Cerebellar nuclear complex (tissue), 1 donor: Measurements from ENCODE around the gene PET100.

Experiments used
- DNase-seq, 2 experiments: peaks; one replicate each; lab custom pipeline; 2025; lab: John Stamatoyannopoulos, UW

PET100 gene, protein sequence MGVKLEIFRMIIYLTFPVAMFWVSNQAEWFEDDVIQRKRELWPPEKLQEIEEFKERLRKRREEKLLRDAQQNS

DNA sequence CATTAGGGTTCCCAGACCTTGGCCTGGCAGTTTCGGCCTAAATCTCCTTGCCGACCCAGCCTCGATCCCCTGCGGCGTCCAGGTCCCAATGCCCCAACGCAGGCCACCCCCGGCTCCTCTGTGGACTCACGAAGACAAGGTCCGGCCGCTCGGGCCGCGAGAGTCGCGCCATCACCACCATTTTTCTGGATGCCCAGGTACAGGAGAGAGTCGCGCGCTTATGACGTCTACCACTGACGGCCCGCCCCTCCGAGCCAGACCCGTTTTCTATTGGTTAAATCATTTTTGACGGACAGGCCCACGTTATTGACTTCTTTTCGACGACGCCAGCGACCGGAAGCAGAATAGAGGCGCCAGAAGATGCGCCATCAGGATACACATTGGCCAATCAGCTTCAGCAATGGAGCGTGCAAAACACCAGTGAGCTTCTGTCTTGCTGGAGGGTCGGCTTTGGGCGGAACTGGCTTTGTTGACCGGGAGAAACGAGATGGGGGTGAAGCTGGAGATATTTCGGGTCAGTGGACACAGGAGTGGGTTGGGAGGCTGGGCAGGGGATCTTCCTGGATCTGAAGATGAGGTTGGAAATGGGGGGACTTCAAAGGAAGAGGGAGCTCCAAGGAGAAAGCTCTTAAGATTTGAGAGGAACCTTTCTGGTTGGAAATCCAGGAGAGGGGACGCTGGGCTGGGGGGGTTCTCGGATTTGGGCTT is at the start of gene PET100, which contains the start of gene XAB2:
PET100 (plus strand) TSS at position 447 of the 708 bp plus-strand sequence; CDS start at position 488, 41 bp downstream.
XAB2 (minus strand) TSS at position 199 of the 708 bp plus-strand sequence; CDS start at position 181, 18 bp downstream.
- DNase-seq: peak; percentile 98 to 99

DNA sequence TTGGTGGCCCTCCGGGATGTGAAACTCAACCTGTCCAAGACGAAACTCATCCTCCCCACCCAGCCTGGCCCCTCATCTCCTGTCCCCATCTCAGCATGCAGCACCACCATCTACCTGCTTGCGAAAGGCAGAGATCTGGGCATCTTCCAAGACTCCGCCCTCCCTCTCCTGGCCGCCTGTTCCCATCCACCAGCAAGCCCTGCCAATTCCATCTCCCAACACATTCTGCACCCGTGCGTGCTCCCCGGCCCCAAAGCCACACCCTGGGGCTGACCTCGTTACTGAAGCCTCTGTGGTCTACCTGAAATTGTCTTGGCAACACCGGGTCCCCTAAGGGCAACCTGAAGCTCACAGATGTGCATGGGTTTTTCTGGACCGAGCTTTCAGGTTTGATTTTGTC is 47.1 kb upstream of the PET100 start:
- no peak for DNase-seq

DNA sequence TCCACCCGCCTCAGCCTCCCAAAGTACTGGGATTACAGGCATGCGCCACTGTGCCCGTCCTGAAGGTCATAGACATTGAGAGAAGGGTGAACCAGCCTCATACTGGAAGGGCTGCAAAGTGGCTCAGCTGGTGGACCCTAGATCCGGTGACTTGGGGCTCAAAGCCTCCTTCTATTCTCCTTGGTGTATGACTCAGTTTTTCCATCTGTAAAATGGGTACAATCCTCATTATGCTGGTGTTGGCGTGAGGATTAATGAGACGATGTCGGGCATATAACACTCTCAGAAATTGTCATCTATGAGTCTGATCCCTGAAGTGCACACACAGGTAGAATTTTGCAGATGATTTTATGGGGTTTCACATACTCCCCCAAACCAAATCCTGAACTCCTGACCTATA is 39.8 kb upstream of the PET100 start:
- DNase-seq: no peak

DNA sequence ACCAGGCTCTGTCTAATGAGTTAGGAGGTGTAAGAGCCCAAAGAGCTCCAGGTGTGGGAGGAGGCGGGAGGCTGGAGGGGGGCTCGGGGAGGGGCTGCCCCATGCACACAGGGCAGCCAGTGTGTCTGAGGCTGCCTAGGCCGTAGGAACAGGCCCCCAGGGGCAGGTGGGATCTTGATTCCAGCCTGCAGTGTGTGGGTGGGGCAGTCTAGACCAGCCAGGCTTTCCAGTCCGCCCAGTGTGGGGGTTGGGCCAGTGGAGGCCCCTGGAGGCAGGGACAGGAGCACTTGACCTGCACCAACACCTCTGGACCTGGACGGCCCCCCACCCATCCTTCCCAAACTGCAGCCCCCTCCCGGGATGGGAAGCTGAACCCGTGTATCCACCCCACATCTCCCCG is 39.3 kb upstream of the PET100 start:
- no peak for DNase-seq

DNA sequence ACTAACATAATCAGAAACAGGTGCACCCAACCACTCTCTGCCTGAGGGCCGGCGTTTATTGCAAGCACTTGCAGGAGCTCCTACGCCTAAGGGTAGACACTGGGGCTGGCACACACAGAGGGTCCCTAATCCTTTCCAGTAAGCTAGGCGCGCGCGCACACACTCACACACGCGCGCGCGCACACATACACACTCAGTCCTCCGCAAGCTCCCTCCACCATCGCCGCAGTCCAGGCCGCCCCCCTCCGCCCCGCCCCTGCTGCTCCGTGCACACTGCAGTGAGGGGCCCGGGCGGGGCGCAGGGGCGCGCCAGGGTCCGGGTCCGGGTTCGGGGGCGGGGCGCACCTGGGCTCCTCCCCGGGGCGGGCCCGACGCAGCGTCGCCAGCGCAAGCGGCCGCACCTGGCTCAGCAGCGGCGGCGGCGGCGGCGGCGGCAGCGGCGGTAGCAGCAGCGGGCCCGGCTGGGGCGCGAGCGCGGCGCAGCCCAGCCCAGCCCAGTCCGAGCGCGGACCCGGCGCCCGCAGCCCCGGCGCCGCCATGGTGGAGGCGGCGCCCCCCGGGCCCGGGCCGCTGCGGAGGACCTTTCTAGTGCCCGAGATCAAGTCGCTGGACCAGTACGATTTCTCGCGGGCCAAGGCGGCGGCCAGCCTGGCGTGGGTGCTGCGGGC is 34.0 kb upstream of the PET100 start, which contains the start of gene CAMSAP3:
CAMSAP3 (plus strand) TSS at position 398 of the 668 bp plus-strand sequence; CDS start at position 538, 140 bp downstream.
- no peak for DNase-seq

DNA sequence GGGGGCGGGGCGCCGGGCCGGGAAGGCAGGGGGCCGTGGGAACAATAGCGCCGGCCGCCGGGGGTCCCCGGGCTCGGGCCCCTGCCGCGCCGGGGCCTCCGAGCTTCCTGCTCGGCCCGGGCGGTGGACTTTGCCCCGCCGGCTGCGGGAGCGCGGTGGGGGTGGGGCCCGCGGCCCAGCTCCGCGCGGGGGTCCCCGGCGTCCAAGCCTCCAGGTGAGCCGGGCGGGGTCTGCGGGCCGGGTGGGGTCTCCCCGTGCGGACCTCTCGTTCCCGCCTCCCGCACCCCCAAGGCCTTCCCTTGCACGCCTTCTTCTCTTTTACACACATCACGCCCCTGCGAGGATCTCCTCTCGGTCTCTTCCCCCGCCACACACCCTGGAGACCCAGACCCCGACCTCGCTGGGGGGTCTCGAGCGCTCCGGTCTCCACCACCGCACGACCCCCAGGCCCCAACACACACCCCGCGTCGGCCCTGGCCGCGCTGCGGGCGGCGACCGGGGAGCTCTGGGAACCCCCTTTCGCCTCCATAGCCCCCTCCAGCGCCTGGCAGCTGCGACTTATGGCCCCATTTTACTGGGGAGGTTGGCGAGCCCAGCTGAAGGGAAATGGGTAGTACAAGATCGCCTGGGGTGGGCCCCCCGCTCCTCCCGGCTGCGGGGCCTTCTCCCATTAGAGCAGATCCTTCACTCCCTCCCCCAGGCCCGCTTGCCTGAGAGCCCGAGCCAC is 33.2 kb upstream of the PET100 start:
- no peak for DNase-seq

DNA sequence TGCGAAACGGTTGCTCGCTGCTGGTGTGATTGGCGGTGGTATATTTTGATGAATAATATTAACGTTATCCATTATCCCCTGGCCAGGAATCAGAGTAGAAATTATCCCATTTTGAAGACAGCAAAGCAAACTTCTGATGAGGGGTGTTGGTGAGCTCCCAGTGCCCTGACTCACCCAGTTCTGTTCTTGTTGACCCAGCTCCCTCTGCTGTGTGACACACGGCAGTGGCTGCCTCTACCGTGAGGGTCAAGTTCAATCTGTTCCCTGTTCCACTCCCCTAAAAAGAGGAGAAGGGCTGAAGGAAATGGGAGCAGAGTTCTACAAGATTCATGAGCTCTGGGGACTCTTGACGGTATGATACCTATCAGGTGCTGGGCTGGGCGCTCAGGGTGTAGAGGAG is 31.9 kb upstream of the PET100 start:
- no peak for DNase-seq

DNA sequence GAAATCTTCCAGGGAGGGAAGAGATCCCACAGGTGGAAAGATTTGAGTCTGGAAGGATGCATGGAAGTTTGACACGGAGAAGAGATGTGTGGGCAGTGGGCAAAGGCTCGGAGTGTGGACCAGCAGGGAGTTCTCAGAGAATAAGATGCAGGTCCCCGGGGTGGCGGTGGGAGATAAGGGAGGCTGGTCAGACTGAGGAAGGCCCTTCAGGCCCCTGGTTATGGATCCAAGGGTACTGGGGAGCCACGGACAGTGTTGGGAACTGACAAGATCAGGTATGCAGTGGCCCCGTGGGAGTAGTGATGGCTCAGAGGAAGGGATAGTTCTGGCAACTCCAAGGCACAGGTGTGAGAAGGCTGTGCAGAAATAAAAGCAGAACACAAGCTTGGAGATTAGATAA is 31.4 kb upstream of the PET100 start:
- DNase-seq: no peak

DNA sequence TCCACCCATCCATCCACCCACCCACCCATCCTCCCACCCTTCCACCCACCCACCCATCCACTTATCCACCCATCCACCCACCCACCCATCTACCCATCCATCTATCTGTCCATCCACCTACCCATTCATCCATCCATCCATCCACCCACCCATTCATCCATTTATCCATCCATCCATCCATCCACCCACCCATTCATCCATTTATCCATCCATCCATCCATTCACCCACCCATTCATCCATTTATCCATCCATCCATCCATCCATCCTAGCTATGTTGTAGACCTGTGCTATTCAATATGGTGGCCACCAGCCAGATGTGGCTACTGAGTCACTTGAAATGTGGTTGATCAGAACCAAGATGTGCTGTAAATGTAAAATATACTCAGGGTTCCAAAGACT is 28.9 kb upstream of the PET100 start:
- DNase-seq: no peak

DNA sequence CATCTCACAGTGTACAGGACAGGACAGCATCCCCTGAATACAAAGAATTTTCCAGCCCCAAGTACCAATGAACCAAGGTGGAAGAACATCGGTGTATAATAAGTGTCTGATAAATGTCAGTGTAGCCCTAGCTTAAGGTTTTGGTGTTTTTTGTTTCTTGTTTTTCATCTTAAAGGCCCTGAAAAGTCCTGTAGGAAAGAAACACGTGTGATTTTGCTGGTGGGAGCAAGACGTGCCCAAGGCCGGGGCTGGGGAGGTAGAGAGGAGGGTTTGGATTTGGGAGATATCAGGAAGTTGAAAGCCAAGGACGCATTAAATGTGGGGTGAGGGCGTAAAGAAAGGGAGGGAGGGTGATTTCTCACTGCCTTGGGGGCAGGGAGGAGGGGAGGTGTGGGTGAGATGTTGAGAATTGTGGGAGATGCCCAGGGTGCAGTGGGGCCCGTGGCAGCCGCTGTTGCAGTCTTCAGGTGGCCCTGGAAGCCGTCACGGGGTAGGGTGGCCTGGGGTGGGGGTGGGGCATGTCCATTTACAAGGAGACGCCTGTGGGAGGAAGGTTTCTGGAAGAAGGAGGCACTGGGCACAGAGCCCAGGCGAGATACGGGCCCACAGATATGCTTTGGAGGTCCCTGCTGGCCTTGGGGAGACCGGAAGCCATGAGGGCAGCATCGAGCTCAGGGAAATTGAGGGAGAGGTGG is 27.2 kb upstream of the PET100 start:
- DNase-seq: no peak

DNA sequence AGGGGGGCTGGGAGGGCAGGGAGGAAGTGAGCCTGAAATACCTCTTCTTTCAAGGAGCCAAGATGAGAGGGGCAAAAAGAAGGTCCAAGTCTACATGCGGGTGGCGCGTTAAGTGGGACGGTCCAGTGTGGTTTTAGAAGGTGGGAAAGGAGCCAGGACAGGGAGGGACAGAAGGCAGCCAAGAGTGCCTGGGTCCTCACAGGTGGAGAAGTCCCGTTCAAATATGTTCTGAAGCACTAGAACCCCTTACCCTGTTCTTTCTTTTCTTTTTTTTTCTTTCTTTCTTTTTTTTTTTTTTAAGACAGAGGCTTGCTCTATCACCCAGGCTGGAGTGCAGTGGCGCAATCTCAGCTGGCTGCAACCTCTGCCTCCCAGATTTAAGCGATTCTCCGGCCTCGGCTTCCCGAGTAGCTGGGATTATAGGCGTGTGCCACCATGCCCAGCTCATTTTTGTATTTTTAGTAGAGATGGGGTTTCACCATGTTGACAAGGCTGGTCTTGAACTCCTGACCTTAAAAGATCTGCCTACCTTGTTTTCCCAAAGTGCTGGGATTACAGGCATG is 26.6 kb upstream of the PET100 start:
- DNase-seq: no peak

DNA sequence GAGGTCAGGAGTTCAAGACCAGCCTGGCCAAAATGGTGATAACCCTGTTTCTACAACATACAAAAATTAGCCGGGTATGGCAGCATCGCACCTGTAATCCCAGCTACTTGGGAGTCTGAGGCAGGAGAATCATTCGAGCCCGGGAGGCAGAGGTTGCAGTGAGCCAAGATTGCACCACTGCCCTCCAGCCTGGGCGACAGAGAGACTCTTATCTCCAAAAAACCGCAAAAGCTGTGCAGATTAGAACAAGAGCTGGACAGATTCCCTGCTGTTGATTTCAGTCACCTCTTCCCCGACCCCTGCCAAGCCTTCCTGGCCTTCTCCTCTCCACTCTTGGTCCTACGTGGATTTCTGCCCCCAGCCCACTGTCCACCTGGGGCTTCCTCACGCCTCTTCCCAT is 25.7 kb upstream of the PET100 start:
- no peak for DNase-seq

DNA sequence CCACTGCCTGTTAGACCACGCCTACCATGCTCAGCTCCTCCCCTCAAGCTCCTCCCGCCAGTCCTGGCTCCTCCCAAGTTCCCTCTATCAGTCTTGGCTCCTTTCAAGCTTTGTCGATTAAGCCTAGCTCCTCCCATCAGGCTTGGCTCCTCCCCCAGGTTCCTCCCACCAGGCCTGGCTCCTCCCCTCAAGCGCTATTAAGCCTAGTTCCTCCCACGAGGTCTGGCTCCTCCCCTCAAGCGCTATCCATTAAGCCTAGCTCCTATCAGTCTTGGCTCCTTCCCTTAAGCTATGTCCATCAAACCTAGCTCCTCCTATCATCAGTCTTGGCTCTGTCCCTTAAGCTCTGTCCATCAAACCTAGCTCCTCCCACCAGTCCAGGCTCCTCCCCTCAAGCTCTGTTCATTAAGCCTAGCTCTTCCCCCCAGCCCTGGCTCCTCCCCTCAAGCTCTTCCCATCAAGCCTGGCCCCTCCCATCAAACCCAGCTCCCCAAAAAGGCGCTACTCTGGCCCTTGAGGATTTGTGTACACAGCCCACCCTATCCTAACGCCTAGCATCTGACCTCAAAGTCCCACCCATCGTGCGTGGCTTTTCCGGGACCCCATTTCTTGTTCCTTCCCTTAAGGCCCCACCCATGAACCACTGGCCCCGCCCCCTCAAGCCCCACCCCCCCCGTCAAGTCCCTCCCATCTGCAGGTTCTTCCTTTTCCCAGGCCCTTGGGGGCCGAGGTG is 23.9 kb upstream of the PET100 start:
- DNase-seq: no peak

DNA sequence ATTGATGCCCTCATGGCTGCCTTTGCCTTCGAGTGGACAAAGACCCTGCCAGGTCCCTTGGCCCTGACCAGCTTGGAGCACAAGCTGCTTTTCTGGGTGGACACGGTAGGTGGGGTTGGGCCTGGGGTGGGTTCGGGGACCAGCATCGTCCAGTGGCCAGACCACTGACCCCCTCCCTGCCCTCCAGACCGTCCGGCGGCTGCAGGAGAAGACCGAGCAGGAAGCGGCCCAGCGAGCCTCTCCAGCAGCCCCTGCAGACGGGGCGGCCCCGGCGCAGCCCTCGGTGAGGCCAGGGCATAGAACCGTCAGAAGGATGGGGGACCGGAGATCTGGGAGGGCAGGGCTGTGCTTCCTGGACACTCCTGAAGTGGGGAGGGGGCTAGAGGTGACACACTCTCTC is 23.3 kb upstream of the PET100 start:
- no peak for DNase-seq

DNA sequence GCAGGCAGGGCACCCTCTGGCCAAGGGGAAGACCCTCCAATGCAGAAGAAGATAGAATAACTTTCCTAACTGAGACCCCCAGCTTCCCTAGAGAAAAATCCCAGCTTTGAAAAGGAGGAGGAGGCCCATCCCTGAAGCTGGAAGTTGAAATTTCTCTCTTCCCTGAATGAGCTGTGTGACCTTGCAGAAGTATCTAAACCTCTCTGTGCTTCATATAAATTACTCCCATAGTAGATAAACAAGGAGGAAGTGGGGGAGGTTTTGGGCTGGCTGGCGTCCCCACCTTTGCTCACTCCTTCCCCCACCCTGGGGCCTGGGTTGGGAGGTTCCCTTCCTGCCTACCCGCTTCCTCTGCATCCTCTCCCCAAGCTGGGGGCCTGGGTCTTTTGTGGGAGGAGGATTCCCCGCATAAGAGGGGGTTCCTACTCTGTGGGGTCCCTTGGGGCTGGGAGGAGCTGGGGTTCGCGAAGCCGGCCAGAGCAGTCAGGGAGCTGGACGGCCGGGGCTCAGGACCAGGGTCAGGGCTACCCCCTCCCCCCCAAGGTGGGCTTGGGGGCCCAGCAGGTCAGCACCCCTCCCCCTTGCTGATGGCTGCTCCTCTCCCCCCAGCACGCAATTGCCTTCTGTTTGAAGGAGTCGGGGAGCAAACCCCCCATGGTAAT is 22.2 kb upstream of the PET100 start:
- DNase-seq: no peak

DNA sequence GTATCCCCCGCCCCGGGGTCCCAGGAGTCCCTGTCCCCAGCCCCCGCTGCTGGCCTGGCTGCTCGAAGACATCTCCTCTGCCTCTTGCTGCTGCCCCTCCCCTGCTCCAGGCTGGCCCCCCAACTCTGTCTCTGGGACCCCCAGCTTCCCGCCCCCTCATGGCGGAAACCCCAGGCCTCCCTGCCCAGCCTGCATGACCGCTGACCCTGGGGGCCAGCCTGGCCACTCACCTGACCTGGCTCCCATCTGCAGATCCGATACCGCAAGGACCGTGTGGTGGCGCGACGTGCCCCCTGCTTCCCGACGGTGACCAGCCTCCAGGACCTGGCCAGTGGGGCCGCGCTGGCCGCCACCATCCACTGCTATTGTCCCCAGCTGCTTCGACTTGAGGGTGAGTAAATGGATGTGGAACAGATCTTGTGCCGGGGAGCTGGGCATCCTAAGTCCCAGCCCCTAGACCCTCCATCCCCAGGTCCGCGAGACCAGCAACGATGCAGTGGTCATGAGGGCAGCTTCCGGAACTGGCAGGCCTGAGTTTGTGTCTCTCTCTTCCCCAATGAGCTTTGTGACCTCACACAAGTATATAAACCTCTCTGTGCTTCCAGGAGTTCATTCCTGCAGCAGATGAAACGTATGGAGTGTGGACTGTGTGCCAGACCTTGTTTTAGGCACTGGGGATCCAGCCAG is 21.6 kb upstream of the PET100 start:
- no peak for DNase-seq

DNA sequence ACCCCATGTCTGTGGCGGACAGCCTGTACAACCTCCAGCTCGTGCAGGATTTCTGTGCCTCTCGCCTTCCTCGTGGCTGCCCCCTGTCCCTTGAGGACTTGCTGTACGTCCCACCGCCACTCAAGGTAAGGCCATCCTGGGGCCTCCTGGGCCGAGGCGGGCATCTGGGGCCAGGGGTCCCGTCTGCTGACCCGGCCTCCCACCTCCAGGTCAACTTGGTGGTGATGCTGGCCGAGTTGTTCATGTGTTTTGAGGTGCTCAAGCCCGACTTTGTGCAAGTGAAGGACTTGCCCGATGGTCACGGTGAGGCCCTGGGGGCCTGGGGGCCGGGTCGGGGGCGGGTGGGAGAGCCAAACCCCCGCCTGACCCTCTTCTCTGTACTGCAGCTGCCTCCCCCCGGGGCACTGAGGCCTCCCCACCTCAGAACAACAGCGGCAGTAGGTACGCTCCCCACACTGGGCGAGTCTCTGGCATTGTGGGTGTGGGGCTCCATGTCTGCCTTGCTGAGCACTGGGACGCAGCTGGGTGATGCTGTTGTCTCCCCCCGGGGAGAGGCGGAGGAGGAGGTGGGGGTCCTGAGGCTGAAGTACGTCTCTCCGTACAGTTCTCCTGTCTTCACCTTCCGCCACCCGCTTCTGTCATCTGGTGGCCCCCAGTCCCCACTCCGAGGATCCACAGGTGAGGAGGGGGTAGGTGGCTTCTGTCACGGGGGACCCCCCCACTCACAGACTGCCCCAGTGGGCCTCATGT is 18.9 kb upstream of the PET100 start:
- no peak for DNase-seq

DNA sequence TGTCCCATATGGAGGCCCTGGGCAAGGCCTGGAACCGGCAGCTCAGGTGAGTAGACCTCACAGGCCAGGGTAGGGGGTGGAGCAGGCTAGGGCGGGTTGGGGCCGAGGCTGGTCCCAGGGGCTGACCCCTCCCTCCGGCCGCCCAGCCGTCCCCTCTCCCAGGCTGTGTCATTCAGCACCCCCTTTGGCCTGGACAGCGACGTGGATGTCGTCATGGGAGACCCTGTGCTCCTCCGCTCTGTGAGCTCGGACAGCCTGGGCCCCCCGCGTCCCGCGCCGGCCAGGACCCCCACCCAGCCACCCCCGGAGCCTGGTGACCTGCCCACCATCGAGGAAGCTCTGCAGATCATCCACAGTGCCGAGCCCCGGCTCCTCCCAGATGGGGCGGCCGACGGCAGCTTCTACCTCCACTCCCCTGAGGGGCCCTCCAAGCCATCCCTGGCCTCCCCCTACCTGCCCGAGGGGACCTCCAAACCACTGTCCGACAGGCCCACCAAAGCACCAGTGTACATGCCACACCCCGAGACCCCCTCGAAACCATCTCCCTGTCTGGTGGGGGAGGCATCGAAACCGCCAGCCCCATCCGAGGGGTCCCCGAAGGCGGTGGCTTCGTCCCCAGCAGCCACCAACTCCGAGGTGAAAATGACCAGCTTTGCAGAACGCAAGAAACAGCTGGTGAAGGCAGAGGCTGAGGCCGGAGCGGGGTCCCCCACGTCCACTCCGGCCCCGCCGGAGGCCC is 17.9 kb upstream of the PET100 start:
- no peak for DNase-seq
